MCF 10A (cell line): ENCODE data around the gene EXOC3L1. TPM values are rescaled to one million over a fixed set of nuclear protein-coding genes. Genes with fewer than 3 reads are reported as not detected.
A peak's percentile ranks its signal among the peaks of the same experiment; 100 is the strongest.

Experiments
- BruUV-seq: library from RNA; stranded (reverse); fragments of 400-500 nt; replicated peaks from 2 replicates; lab custom pipeline; 2021; lab: Mats Ljungman, UMichigan
- CTCF ChIA-PET: fragments of 300-600 bp; sonication (Branson Sonifier 250); formaldehyde crosslinking; extraction: SDS; loops from one replicate; lab custom pipeline; 2021; ENCODE audit warnings: antibody characterized with exemption, inconsistent platforms; lab: Yijun Ruan, JAX
- POLR2A ChIA-PET: fragments of 300-600, 350-650 bp; sonication (Branson Sonifier 250); formaldehyde crosslinking; extraction: SDS; loops from one replicate; lab custom pipeline; 2020; ENCODE audit warnings: antibody characterized with exemption, inconsistent platforms; lab: Yijun Ruan, JAX
- DNase-seq: peaks from one replicate; pipeline ENCODE4 v3.0.0-alpha.2; 2018; ENCODE audit not compliant: unreplicated experiment
- H3K27ac Mint-ChIP-seq: one replicate; pipeline ENCODE4 v1.8.0; 2022; ENCODE audit warnings: mild to moderate bottlenecking, low read depth, mixed read lengths; ENCODE audit not compliant: unreplicated experiment
- H3K27me3 Mint-ChIP-seq: one replicate; pipeline ENCODE4 v1.8.0; 2022; ENCODE audit warnings: mixed read lengths; ENCODE audit not compliant: insufficient read depth, unreplicated experiment
- H3K36me3 Mint-ChIP-seq: one replicate; pipeline ENCODE4 v1.8.0; 2022; ENCODE audit warnings: mild to moderate bottlenecking, moderate library complexity, mixed read lengths; ENCODE audit not compliant: insufficient read depth, unreplicated experiment
- H3K4me1 Mint-ChIP-seq: one replicate; pipeline ENCODE4 v1.8.0; 2022; ENCODE audit warnings: mixed read lengths; ENCODE audit not compliant: insufficient read depth, unreplicated experiment
- H3K4me3 Mint-ChIP-seq: one replicate; pipeline ENCODE4 v1.8.0; 2022; ENCODE audit warnings: mild to moderate bottlenecking, moderate library complexity, mixed read lengths; ENCODE audit not compliant: unreplicated experiment
- H3K9me3 Mint-ChIP-seq: one replicate; pipeline ENCODE4 v1.8.0; 2022; ENCODE audit warnings: mixed read lengths; ENCODE audit not compliant: unreplicated experiment
- CTCF ChIP-seq: fragments of 200-600 bp; IDR thresholded peaks from one replicate; pipeline ENCODE4 v1.8.0; 2022; ENCODE audit warnings: antibody characterized with exemption, mild to moderate bottlenecking; ENCODE audit not compliant: unreplicated experiment
- intact Hi-C: fragments of 100-400 bp; cut with micrococcal nuclease; formaldehyde crosslinking; loops from 2 replicates; pipeline ENCODE4 v1.14.1; 2022
- total RNA-seq: library from RNA; stranded (reverse); gene quantifications from 2 replicates; pipeline ENCODE4 v1.2.3, GENCODE V29; 2022

The EXOC3L1 gene
- total RNA-seq, 1 experiment from 2014 or later, result not detected

- ChIA-PET CTCF (interaction anchor here (0.5 to 3.6 kb wide), 31 partner anchors 9 to 682 kb away, joined by 3 to 29 read pairs (median 4); partner anchors contain the start of genes CES4A, EXOC3L1, MATCAP1 and TMEM208), POLR2A (interaction anchor here (1.1 to 3.8 kb wide), 10 partner anchors 8 to 47 kb away, joined by 5 to 28 read pairs (median 8); partner anchors contain the start of genes EXOC3L1, FHOD1, NOL3 and TMEM208)
- peak; percentile 47 for TF ChIP-seq CTCF
- DNase-seq, result peak; percentile 71
- no peaks in the 10 kb centered on the region for H3K27me3 Mint-ChIP-seq
- peaks cover 54% of the 10 kb centered on the region for H3K36me3 Mint-ChIP-seq
- no TSS peak for BruUV-seq
- H3K9me3 Mint-ChIP-seq, result no peaks in the 10 kb centered on the region
- H3K27ac Mint-ChIP-seq, result peak within 1 kb of the TSS; percentile 84
- peak within 1 kb of the TSS; percentile 89 for H3K4me3 Mint-ChIP-seq
- intact Hi-C loops, result loop anchor here (2.0 kb wide), 2 partner anchors 28 to 48 kb away; partner anchors contain the start of genes FHOD1 and TMEM208
- H3K4me1 Mint-ChIP-seq, result peaks cover 34% of the 10 kb centered on the region
These were observed 9.3 kb upstream of the EXOC3L1 start, which contains the start of gene ELMO3 for GRCh38 chr16:67199011-67199807. Gene ELMO3 (plus strand): TSS chr16:67199131. CDS start chr16:67199327, 196 bp downstream.

GRCh38 chr16:67198238-67198734 lies 8.3 kb upstream of the EXOC3L1 start:
- ChIA-PET POLR2A (interaction anchor here (0.8 to 3.8 kb wide), 19 partner anchors 9 to 219 kb away, joined by 3 to 28 read pairs (median 5); partner anchors contain the start of genes EXOC3L1, FHOD1, NOL3 and TMEM208), CTCF (interaction anchor here (0.5 to 3.6 kb wide), 35 partner anchors 9 to 396 kb away, joined by 3 to 29 read pairs (median 4); partner anchors contain the start of genes CES4A, EXOC3L1, MATCAP1 and TMEM208)
- TSS peak; percentile 19 for BruUV-seq

GRCh38 chr16:67197704-67198103 lies 7.8 kb upstream of the EXOC3L1 start:
- POLR2A ChIA-PET, result interaction anchor here (0.8 to 3.8 kb wide), 19 partner anchors 8 to 219 kb away, joined by 3 to 28 read pairs (median 5); partner anchors contain the start of genes EXOC3L1, FHOD1 and NOL3
- intact Hi-C loops, result loop anchor here (2.0 kb wide), 2 partner anchors 29 to 49 kb away; partner anchors contain the start of genes FHOD1 and TMEM208
- H3K4me1 Mint-ChIP-seq, result peaks cover 34% of the 10 kb centered on the region
- H3K27ac Mint-ChIP-seq, result peak overlapping the region; percentile 55
- no peak for DNase-seq
- no peaks in the 10 kb centered on the region for H3K27me3 Mint-ChIP-seq
- CTCF ChIA-PET, result interaction anchor here (0.6 to 3.6 kb wide), 27 partner anchors 8 to 397 kb away, joined by 3 to 29 read pairs (median 4); partner anchors contain the start of genes CES4A, EXOC3L1, NAE1 and TMEM208
- no peak overlapping the region for H3K4me3 Mint-ChIP-seq
- no peaks in the 10 kb centered on the region for H3K9me3 Mint-ChIP-seq
- no TSS peak for BruUV-seq
- no peak for TF ChIP-seq CTCF
- peaks cover 49% of the 10 kb centered on the region for H3K36me3 Mint-ChIP-seq

More at GRCh38 chr16:67198238-67198734, 8.3 kb upstream of the EXOC3L1 start:
- peak; percentile 74 for TF ChIP-seq CTCF
- no peaks in the 10 kb centered on the region for H3K9me3 Mint-ChIP-seq
- intact Hi-C loops, result loop anchor here (2.0 kb wide), 2 partner anchors 29 to 49 kb away; partner anchors contain the start of genes FHOD1 and TMEM208
- peaks cover 34% of the 10 kb centered on the region for H3K4me1 Mint-ChIP-seq
- peak overlapping the region; percentile 89 for H3K4me3 Mint-ChIP-seq
- peak; percentile 84 for DNase-seq
- peak overlapping the region; percentile 55 for H3K27ac Mint-ChIP-seq
- peaks cover 49% of the 10 kb centered on the region for H3K36me3 Mint-ChIP-seq
- no peaks in the 10 kb centered on the region for H3K27me3 Mint-ChIP-seq
